Liver (tissue), 9 donors: ENCODE results near the gene DCHS2. TPM values are rescaled to one million over a fixed set of nuclear protein-coding genes. Genes with fewer than 3 reads are reported as not detected.

ENCODE experiments used
- DNase-seq: peaks from one replicate; pipeline ENCODE4 v3.0.0-alpha.2; 2017; ENCODE audit warnings: low spot score
- H3K27ac ChIP-seq, 2 donors: one replicate each; pipeline ENCODE4 v1.7.0; 2013; ENCODE audit warnings: inconsistent platforms in 2 of 2, low read length in 2 of 2, control low read depth in 1 of 2, low read depth in 1 of 2, mild to moderate bottlenecking in 1 of 2
- H3K27me3 ChIP-seq, 4 donors: one replicate each; pipeline versions ENCODE4 v1.6.1 to v1.7.0; 2013; ENCODE audit warnings: low read length in 3 of 4, inconsistent platforms in 1 of 4, mild to moderate bottlenecking in 1 of 4, moderate library complexity in 1 of 4; ENCODE audit not compliant: control insufficient read depth in 4 of 4, insufficient read depth in 4 of 4
- H3K36me3 ChIP-seq, 4 donors: one replicate each; pipeline versions ENCODE4 v1.6.1 to v1.7.0; 2013; ENCODE audit warnings: low read length in 3 of 4, mild to moderate bottlenecking in 3 of 4, low read depth in 1 of 4, moderate library complexity in 1 of 4; ENCODE audit not compliant: control insufficient read depth in 4 of 4, insufficient read depth in 3 of 4
- H3K4me1 ChIP-seq, 4 donors: one replicate each; pipeline versions ENCODE4 v1.6.1 to v1.7.0; 2013; ENCODE audit warnings: low read length in 3 of 4, mild to moderate bottlenecking in 3 of 4, moderate library complexity in 1 of 4; ENCODE audit not compliant: control insufficient read depth in 4 of 4, insufficient read depth in 4 of 4
- H3K4me3 ChIP-seq, 3 donors: one replicate each; pipeline versions ENCODE4 v1.6.1 to v1.7.0; 2013; ENCODE audit warnings: low read length in 3 of 3, control low read depth in 1 of 3, low read depth in 1 of 3, mild to moderate bottlenecking in 1 of 3
- H3K9ac ChIP-seq, 2 donors: one replicate each; pipeline ENCODE4 v1.7.0; 2013; ENCODE audit warnings: low read length in 2 of 2, mild to moderate bottlenecking in 2 of 2, moderate library complexity in 2 of 2, control low read depth in 1 of 2, low read depth in 1 of 2
- H3K9me3 ChIP-seq, 4 donors: one replicate each; pipeline versions ENCODE4 v1.6.1 to v1.7.0; 2013; ENCODE audit warnings: low read length in 3 of 4; ENCODE audit not compliant: control insufficient read depth in 4 of 4
- ATF3 ChIP-seq: IDR thresholded peaks from 2 replicates; pipeline ENCODE4 v1.6.1; 2016; ENCODE audit warnings: antibody characterized with exemption
- CTCF ChIP-seq: fragments of 150-350 bp; IDR thresholded peaks from 2 replicates; pipeline ENCODE4 v1.5.1; 2017; ENCODE audit warnings: improper control_type of control experiment, low read depth, low read length; ENCODE audit not compliant: missing input control
- EGR1 ChIP-seq, 2 donors: IDR thresholded peaks; 2 replicates each; pipeline ENCODE4 v1.6.1; 2016 to 2018; ENCODE audit warnings: antibody characterized with exemption in 2 of 2, low read depth in 2 of 2
- FOXA1 ChIP-seq: IDR thresholded peaks from 2 replicates; pipeline ENCODE4 v1.6.1; 2016; ENCODE audit warnings: antibody characterized with exemption
- FOXA2 ChIP-seq: IDR thresholded peaks from 2 replicates; pipeline ENCODE4 v1.6.1; 2016; ENCODE audit warnings: antibody characterized with exemption
- GABPA ChIP-seq, 2 donors: IDR thresholded peaks in 1 of 2; conservative IDR thresholded peaks in 1 of 2; 2 replicates each; pipeline ENCODE4 v1.6.1; 2016; ENCODE audit warnings: antibody characterized with exemption in 2 of 2, mild to moderate bottlenecking in 1 of 2, moderate library complexity in 1 of 2
- HNF4A ChIP-seq, 2 donors: conservative IDR thresholded peaks; 2 replicates each; pipeline ENCODE4 v1.6.1; 2016; ENCODE audit warnings: antibody characterized with exemption in 2 of 2, mild to moderate bottlenecking in 2 of 2
- HNF4G ChIP-seq: IDR thresholded peaks from 2 replicates; pipeline ENCODE4 v1.6.1; 2016; ENCODE audit warnings: antibody characterized with exemption
- JUND ChIP-seq, 2 donors: IDR thresholded peaks; 2 replicates each; pipeline ENCODE4 v1.6.1; 2016; ENCODE audit warnings: antibody characterized with exemption in 2 of 2
- MAX ChIP-seq: IDR thresholded peaks from 2 replicates; pipeline ENCODE4 v1.6.1; 2016; ENCODE audit warnings: antibody characterized with exemption
- NR2F2 ChIP-seq: IDR thresholded peaks from 2 replicates; pipeline ENCODE4 v1.6.1; 2016; ENCODE audit warnings: antibody characterized with exemption
- RAD21 ChIP-seq, 2 donors: IDR thresholded peaks; 2 replicates each; pipeline ENCODE4 v1.6.1; 2016; ENCODE audit warnings: antibody characterized with exemption in 2 of 2, mild to moderate bottlenecking in 2 of 2
- REST ChIP-seq: IDR thresholded peaks from 2 replicates; pipeline ENCODE4 v1.6.1; 2016; ENCODE audit warnings: antibody characterized with exemption, mild to moderate bottlenecking
- RXRA ChIP-seq, 2 donors: IDR thresholded peaks; 2 replicates each; pipeline ENCODE4 v1.6.1; 2017 to 2018; ENCODE audit warnings: antibody characterized with exemption in 2 of 2, mild to moderate bottlenecking in 1 of 2
- SP1 ChIP-seq: IDR thresholded peaks from 2 replicates; pipeline ENCODE4 v1.6.1; 2018; ENCODE audit warnings: antibody characterized with exemption, mild to moderate bottlenecking
- TAF1 ChIP-seq: conservative IDR thresholded peaks from 2 replicates; pipeline ENCODE4 v1.6.1; 2016; ENCODE audit warnings: antibody characterized with exemption, mild to moderate bottlenecking
- ZBTB33 ChIP-seq: IDR thresholded peaks from 2 replicates; pipeline ENCODE4 v1.6.1; 2016; ENCODE audit warnings: antibody characterized with exemption
- WGBS: extraction: QIAGEN DNeasy Blood & Tissue Kit; methylation state at CpG from one replicate; pipeline ENCODE4 v1.1.7; 2013; 5-methylcytosine and 5-hydroxymethylcytosine counted together
- polyA plus RNA-seq, 2 donors: library from polyadenylated mRNA; stranded (reverse) in 1 of 2; unstranded in 1 of 2; fragments of 200-250 nt in 1 of 2; fragments of >200 nt in 1 of 2; fragmentation: Nextera tagmentation in 1 of 2; extraction: Ambion mirVana in 1 of 2; gene quantifications; one replicate each; pipeline versions ENCODE4 v1.2.1 to v1.2.3, GENCODE V29; 2013 to 2015
- total RNA-seq, 2 donors: library from RNA; depleted of rRNA; stranded (reverse); fragments of >200 nt; gene quantifications; one replicate each; pipeline ENCODE4 v1.2.3, GENCODE V29; 2014
- donor health status: healthy.
- donor health status: healthy.
- donor health status: healthy.
- donor health status: healthy.
- donor health status: healthy.

Gene DCHS2
- total and polyA plus RNA-seq, 4 donors: 0.07 to 0.50 (median 0.09) TPM; not detected in 1

GRCh38 chr4:154517591-154517990, 26.0 kb upstream of the DCHS2 start:
- no peak for DNase-seq
- WGBS: 88% methylated on average over 4 of the region's 4 CpGs
- Histone ChIP-seq H3K4me3 (no peak overlapping the region), H3K9ac (no peak overlapping the region), H3K36me3 (no peaks in the 10 kb centered on the region), H3K4me1 (peaks cover 0 to 2% (median 0%) of the 10 kb centered on the region in 4 donors), H3K27me3 (peaks cover 0 to 2% (median 0%) of the 10 kb centered on the region in 4 donors), H3K27ac (no peak overlapping the region), H3K9me3 (no peaks in the 10 kb centered on the region)
- no peak for TF ChIP-seq HNF4A (conservative IDR thresholded peaks at IDR 0.05)
- TF ChIP-seq SP1: no peak
- no peak for TF ChIP-seq REST
- no peak for TF ChIP-seq FOXA1
- TF ChIP-seq TAF1: no peak
- no peak for TF ChIP-seq MAX
- no peak for TF ChIP-seq CTCF
- no peak for TF ChIP-seq HNF4G
- TF ChIP-seq RAD21 (IDR thresholded peaks at IDR 0.05): no peak
- no peak for TF ChIP-seq RXRA (IDR thresholded peaks at IDR 0.05)
- no peak for TF ChIP-seq FOXA2
- no peak for TF ChIP-seq EGR1 (IDR thresholded peaks at IDR 0.05; ENCODE audit: low read depth in 2 of 2)
- no peak for TF ChIP-seq JUND (IDR thresholded peaks at IDR 0.05)
- no peak for TF ChIP-seq GABPA (IDR thresholded peaks at IDR 0.05 in 1 of 2, conservative IDR thresholded peaks at IDR 0.05 in 1 of 2)
- no peak for TF ChIP-seq ZBTB33
- TF ChIP-seq ATF3: no peak
- no peak for TF ChIP-seq NR2F2
